Measurements from ENCODE around the gene C1QTNF1.

Gene C1QTNF1

DNA sequence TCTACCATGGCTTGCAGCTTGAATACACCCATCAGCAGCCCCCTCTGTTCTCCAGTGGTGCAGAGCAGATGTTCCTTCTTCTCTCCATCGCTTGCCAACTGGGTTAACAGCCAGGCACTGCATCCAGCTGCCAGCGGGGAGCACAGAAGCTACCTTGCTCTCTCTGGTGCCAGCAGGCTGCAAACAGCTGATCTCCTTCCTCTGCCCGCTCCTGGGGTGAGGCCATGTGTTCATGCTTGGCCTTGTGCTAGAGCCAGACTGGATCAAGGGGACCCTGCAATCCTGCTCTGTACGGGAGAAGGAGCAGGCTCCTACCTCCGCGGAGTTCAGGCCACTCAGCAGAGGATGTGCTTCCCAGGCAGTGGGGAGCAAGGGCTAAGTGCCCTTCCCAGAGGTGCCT, 26.6 kb downstream of the C1QTNF1 start:
- TF ChIP-seq, protein P1, sequence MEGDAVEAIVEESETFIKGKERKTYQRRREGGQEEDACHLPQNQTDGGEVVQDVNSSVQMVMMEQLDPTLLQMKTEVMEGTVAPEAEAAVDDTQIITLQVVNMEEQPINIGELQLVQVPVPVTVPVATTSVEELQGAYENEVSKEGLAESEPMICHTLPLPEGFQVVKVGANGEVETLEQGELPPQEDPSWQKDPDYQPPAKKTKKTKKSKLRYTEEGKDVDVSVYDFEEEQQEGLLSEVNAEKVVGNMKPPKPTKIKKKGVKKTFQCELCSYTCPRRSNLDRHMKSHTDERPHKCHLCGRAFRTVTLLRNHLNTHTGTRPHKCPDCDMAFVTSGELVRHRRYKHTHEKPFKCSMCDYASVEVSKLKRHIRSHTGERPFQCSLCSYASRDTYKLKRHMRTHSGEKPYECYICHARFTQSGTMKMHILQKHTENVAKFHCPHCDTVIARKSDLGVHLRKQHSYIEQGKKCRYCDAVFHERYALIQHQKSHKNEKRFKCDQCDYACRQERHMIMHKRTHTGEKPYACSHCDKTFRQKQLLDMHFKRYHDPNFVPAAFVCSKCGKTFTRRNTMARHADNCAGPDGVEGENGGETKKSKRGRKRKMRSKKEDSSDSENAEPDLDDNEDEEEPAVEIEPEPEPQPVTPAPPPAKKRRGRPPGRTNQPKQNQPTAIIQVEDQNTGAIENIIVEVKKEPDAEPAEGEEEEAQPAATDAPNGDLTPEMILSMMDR (IDR thresholded peaks at IDR 0.05) = no peak

DNA sequence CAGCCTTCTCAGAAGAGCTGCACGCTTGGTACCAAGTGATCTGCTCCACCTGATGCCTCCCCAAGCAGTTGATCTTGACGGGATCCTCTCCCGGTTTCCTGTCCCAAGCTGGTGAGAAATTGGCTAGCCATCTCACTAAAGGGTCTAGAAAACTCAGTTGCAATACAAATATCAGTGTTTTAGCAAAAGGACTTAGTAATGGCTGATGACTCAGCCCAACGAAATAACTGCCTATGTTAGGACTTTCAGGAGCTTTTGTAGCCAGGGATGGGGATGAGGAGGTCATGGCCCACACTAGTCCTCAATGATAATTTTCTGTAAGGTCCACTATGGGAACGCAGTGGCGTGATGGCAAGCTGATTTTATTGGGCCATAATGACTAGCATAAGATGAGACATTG, 27.3 kb downstream of the C1QTNF1 start:
- TF ChIP-seq, protein P1 (IDR thresholded peaks at IDR 0.05) = no peak

DNA sequence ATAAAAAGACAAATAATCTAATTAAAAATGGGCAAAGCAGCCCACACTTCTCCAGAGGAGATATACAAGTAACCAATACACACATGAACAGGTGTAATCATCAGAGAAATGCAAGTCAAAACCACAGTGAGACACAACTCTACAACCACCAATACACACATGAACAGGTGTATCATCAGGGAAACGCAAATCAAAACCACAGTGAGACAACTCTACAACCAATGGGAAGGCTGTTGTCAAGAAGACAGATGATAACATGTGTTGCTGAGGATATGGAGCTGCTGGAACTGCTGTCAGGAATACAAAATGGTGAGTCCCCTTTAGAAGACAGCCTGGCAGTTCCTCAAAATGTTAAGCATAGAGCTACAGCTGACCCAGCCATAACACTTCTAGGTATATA, 28.2 kb downstream of the C1QTNF1 start:
- TF ChIP-seq, protein P1 (IDR thresholded peaks at IDR 0.05) = no peak

DNA sequence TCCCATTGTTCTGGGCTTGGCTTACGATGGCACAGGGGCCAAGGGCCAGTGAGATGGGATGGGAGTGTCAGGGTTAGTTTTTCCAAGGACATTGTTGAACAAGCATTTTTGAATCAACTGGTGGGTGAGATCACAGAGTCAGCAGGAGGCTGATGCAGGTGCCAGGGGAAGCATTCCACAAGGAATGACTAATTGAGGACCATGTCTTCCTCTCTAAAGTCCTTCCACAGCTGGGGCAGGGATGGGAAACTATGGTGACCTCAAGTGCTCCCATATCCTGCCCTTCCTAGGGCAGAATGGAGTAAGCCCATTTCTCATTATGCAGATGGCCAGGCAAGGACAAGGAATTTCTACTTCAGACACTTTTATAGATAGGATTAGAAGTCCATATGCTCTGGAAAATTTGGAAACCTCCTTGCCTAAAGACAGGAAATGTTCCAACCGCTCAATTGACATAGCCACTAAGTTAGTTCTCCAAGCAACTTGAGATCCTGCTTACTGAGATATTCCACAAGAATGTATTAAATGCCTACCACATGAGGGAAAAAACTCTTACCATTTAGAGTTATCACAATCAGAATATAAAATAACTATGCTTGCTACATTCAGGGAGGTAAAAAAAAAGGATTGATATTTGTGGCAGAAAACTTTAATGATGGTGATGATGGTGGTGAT, 29.4 kb downstream of the C1QTNF1 start:
- TF ChIP-seq, protein P1 (IDR thresholded peaks at IDR 0.05) = no peak

DNA sequence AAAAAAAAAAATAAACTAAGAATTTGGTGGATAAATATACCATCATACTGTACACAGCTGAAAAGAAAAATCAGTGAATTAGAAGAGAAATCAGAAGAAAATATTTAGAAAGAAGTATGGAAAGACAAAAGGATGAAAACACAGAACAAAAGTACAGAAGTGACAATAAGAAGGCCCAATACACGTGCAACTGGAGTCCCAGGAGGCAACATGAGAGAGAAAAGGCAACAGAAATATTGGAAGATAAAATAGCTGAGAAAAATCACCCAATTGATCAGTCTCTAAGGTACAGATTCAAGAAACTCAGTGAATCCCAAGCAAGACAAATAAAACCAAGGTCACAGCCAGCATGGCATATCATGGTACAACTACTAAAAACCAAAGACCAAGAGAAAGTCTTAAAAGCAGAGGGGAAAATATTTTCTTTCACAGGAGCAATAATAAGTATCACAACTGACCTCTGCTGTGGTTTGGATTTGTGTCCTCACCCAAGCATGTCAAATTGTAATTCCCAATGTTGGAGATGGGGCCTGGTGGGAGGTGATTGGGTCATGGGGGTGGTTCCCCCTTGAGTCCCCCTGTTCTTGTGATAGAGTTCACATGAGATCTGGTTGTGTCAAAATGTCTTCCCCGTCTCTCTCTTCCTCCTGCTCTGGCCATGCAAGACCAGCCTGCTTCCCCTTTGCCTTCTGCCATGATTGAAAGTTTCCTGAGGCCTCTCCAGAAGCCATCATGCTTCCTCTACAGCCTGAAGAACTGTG, 30.4 kb downstream of the C1QTNF1 start:
- TF ChIP-seq, protein P1 (IDR thresholded peaks at IDR 0.05) = no peak

DNA sequence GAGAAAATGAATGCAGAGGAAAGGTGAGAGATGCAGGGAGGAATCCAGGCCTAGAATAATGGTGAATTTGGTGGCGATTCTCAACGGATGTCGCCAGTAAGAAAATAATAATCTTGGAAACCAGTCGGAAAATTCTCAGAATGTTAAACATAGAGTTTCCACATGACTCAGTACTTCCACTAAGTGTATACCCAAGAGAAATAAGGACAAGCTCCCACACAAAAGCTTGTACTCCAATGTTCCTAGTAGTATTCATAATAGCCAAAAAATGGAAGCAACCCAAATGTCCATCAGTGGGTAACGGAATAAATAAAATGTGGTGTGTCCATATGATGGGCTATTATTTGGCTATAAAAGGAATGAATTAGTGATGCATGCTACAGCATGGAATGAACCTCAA, 31.2 kb downstream of the C1QTNF1 start:
- TF ChIP-seq, protein P1 (IDR thresholded peaks at IDR 0.05) = no peak

DNA sequence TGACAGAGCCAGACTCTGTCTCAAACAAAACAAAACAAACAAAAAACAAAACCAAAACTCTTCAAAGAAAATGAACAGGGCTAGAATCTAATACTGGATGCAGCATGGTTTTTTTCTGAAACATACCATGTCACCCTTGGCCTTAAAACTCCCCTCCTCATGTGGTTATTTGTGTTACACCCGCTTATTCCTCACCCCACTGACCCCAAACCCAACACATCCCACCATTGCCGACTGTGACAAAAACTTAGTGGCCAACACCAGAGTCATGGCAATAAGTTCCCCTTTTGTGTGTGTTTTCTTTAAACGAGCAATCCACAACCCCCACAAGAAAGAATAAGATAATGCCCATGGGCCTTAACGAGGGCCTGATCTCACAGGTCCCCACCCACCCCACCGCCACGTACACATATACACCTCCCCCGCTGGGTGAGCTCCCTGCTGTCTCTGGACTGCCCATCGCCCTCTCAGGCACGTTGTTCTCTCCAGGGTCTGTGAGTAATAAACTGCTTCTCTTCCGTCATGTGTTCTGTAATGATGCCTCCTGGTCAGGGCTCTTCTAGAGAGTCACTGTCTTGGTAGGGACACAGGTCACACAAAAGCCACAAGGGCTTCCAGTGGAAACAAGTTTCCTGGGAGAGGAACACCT, 33.9 kb downstream of the C1QTNF1 start:
- TF ChIP-seq, protein P1 (IDR thresholded peaks at IDR 0.05) = no peak
